Mesodermal cell (in vitro differentiated cells): ENCODE results near the gene ALK.

ENCODE experiments used
- H3K27ac ChIP-seq: 2 replicates; pipeline ENCODE4 v1.7.0; 2013; ENCODE audit warnings: mild to moderate bottlenecking, low read depth, low read length, moderate library complexity; ENCODE audit not compliant: severe bottlenecking
- H3K36me3 ChIP-seq: 2 replicates; pipeline ENCODE4 v1.7.1; 2013; ENCODE audit warnings: mild to moderate bottlenecking, low read length, moderate library complexity; ENCODE audit not compliant: control insufficient read depth, insufficient read depth
- H3K4me1 ChIP-seq: one replicate; pipeline ENCODE4 v1.7.1; 2013; ENCODE audit warnings: mild to moderate bottlenecking, low read length; ENCODE audit not compliant: insufficient read depth, control insufficient read depth, poor library complexity, severe bottlenecking
- H3K4me3 ChIP-seq: 2 replicates; pipeline ENCODE4 v1.7.0; 2013; ENCODE audit warnings: low read length, control low read depth, mild to moderate bottlenecking; ENCODE audit not compliant: insufficient read depth, poor library complexity, severe bottlenecking; ENCODE audit errors: extremely low read depth
- H3K9me3 ChIP-seq: 2 replicates; pipeline ENCODE4 v1.7.1; 2013; ENCODE audit warnings: mild to moderate bottlenecking, low read length, moderate library complexity; ENCODE audit not compliant: control insufficient read depth
- WGBS, 2 experiments: methylation state at CpG; one replicate each; pipeline ENCODE4 v1.1.5; 2013; ENCODE audit warnings: missing lambda C conversion rate in 2 of 2; ENCODE audit not compliant: insufficient coverage in 2 of 2; 5-methylcytosine and 5-hydroxymethylcytosine counted together

ALK gene

GRCh38 chr2:29487967-29488555 is 433.3 kb downstream of the ALK start:
- 79 to 100% methylated on average over 2 to 3 of the region's 4 CpGs for WGBS, 2 experiments
- no peak overlapping the region for H3K4me3 ChIP-seq
- no peaks in the 10 kb centered on the region for H3K36me3 ChIP-seq
- no peaks in the 10 kb centered on the region for H3K9me3 ChIP-seq
- peaks cover 14% of the 10 kb centered on the region for H3K4me1 ChIP-seq
- H3K27ac ChIP-seq = no peak overlapping the region

- WGBS, 2 experiments = 39 to 67% methylated on average over 2 of the region's 3 CpGs
- H3K4me3 ChIP-seq = no peak overlapping the region
- H3K4me1 ChIP-seq = peaks cover 14% of the 10 kb centered on the region
- H3K9me3 ChIP-seq = no peaks in the 10 kb centered on the region
- no peaks in the 10 kb centered on the region for H3K36me3 ChIP-seq
- peak overlapping the region; percentile 50 for H3K27ac ChIP-seq
Observed at GRCh38 chr2:29485631-29486030, 435.8 kb downstream of the ALK start.

- Histone ChIP-seq H3K4me3 (no peak overlapping the region), H3K27ac (peak overlapping the region; percentile 50), H3K36me3 (no peaks in the 10 kb centered on the region)
Observed at GRCh38 chr2:29485117-29485516, 436.3 kb downstream of the ALK start.

GRCh38 chr2:29482867-29483266 is 438.5 kb downstream of the ALK start:
- Histone ChIP-seq H3K4me3 (no peak overlapping the region), H3K9me3 (no peaks in the 10 kb centered on the region), H3K36me3 (no peaks in the 10 kb centered on the region), H3K27ac (no peak overlapping the region), H3K4me1 (peaks cover 14% of the 10 kb centered on the region)
- 83 to 100% methylated on average over 1 of the region's 3 CpGs for WGBS, 2 experiments

More at GRCh38 chr2:29485117-29485516, 436.3 kb downstream of the ALK start:
- peaks cover 14% of the 10 kb centered on the region for H3K4me1 ChIP-seq
- no peaks in the 10 kb centered on the region for H3K9me3 ChIP-seq

- Histone ChIP-seq H3K36me3 (no peaks in the 10 kb centered on the region), H3K4me1 (peaks cover 14% of the 10 kb centered on the region), H3K4me3 (no peak overlapping the region), H3K27ac (no peak overlapping the region), H3K9me3 (no peaks in the 10 kb centered on the region)
- 100% methylated on average over 1 of the region's 2 CpGs; no CpG with 5 or more reads in 1 of the 2 experiments for WGBS, 2 experiments
Observed at GRCh38 chr2:29482348-29482747, 439.0 kb downstream of the ALK start.

- Histone ChIP-seq H3K4me3 (no peak overlapping the region), H3K4me1 (peaks cover 11% of the 10 kb centered on the region), H3K27ac (no peak overlapping the region), H3K9me3 (no peaks in the 10 kb centered on the region), H3K36me3 (no peaks in the 10 kb centered on the region)
- WGBS, 2 experiments = 80 to 100% methylated on average over 1 of the region's 1 CpG
Observed at GRCh38 chr2:29481313-29481712, 440.1 kb downstream of the ALK start.

DNA sequence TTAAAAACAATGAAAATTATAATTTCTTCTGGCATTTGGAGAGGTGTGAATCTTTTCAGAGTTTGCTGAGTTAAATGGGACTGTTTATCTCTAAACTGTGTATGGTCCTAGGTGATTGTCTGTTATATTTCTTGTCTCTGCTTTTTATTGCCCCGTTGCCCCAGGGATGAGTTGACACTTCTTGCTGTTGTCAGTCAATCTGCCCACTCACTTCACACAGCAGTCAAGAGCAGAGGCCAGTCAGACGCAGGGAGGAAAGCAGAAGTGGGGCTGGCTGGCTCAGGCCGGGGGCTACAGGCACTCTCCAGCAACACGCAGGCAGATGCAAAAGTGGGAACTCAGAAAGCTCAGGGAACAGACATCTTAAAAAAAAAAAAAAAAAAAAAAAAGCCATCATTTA is 441.0 kb downstream of the ALK start:
- peaks cover 6% of the 10 kb centered on the region for H3K4me1 ChIP-seq
- no peaks in the 10 kb centered on the region for H3K9me3 ChIP-seq
- no peaks in the 10 kb centered on the region for H3K36me3 ChIP-seq
- 0 to 78% methylated on average over 1 to 3 of the region's 4 CpGs for WGBS, 2 experiments
- H3K27ac ChIP-seq = no peak overlapping the region
- H3K4me3 ChIP-seq = no peak overlapping the region

GRCh38 chr2:29479401-29479800 is 442.0 kb downstream of the ALK start:
- WGBS, 2 experiments = 100% methylated on average over 1 of the region's 2 CpGs
- no peak overlapping the region for H3K27ac ChIP-seq

GRCh38 chr2:29478641-29479040 is 442.7 kb downstream of the ALK start:
- 88 to 95% methylated on average over 4 of the region's 4 CpGs for WGBS, 2 experiments
- no peak overlapping the region for H3K4me3 ChIP-seq
- H3K9me3 ChIP-seq = no peaks in the 10 kb centered on the region
- H3K27ac ChIP-seq = no peak overlapping the region
- H3K36me3 ChIP-seq = no peaks in the 10 kb centered on the region
- no peaks in the 10 kb centered on the region for H3K4me1 ChIP-seq

More at GRCh38 chr2:29479401-29479800, 442.0 kb downstream of the ALK start:
- Histone ChIP-seq H3K4me1 (no peaks in the 10 kb centered on the region), H3K4me3 (no peak overlapping the region), H3K9me3 (no peaks in the 10 kb centered on the region), H3K36me3 (no peaks in the 10 kb centered on the region)

DNA sequence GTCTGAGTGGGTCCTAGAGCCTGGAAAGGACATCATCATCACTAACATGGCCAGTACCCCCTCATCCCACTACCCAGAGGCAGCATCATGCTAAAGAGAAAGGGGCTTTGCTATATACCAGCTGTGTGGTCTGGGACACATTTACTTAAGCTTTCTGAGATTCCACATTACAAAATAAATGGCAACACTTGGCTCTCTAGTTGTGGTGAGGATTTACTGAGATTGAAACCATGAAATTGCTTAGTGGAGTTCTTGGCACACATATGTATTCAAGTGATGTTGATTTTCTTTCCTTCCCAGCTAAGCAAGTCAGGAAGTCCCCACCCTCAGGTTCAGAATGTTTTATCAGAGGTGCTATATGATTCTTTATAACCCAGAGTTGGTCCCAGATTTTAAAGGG is 444.2 kb downstream of the ALK start:
- no peaks in the 10 kb centered on the region for H3K36me3 ChIP-seq
- H3K4me1 ChIP-seq = no peaks in the 10 kb centered on the region
- H3K9me3 ChIP-seq = peaks cover 4% of the 10 kb centered on the region
- H3K4me3 ChIP-seq = no peak overlapping the region
- H3K27ac ChIP-seq = no peak overlapping the region

DNA sequence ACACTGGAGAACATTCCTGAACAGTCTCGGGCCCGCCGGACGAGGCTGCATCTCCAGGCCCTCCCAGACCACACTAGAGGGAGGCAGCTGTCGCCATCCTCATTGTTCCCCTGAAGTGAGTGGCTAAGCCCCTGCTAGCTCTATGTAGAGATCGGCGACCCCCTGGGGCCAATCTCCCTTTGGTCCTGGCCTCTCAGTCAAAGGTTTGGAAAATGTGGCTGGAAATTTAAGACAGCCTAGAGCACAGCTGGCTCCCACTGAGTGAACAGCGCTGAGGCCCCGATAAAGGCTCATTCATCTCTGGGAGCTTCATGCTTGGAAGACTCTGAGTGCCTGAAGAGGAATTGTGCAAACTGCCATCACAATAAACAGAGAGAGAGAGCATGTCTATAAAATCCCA is 445.9 kb downstream of the ALK start:
- WGBS, 2 experiments = 86 to 94% methylated on average over 8 to 9 of the region's 9 CpGs
- Histone ChIP-seq H3K27ac (no peak overlapping the region), H3K4me1 (no peaks in the 10 kb centered on the region), H3K9me3 (peaks cover 4% of the 10 kb centered on the region), H3K36me3 (no peaks in the 10 kb centered on the region), H3K4me3 (no peak overlapping the region)
